Activated T-helper 1 cell treated with anti-CD3 and anti-CD28 coated beads, Interleukin-12 subunit alpha, Interleukin-12 subunit beta, Interleukin-2, Interleukin-4 antibody, amounts not matched to agents 30 ng/mL and 10 ng/mL and 1 ng/mL, durations not matched to agents 14 hours and 24 hours and 36 hours (primary cell): ENCODE data around the gene TMEM132C. TPM values are rescaled to one million over a fixed set of nuclear protein-coding genes. Genes with fewer than 3 reads are reported as not detected.

Experiments
- DNase-seq: peaks from one replicate; pipeline ENCODE4 v3.0.0; 2021; ENCODE audit warnings: low spot score
- H3K27ac Mint-ChIP-seq: one replicate; pipeline ENCODE4 v1.8.0; 2021; ENCODE audit warnings: mild to moderate bottlenecking, mixed read lengths
- H3K27me3 Mint-ChIP-seq: one replicate; pipeline ENCODE4 v1.8.0; 2022; ENCODE audit warnings: mild to moderate bottlenecking, moderate library complexity, mixed read lengths; ENCODE audit not compliant: insufficient read depth
- H3K36me3 Mint-ChIP-seq: one replicate; pipeline ENCODE4 v1.8.0; 2021; ENCODE audit warnings: low read depth, mixed read lengths
- H3K4me1 Mint-ChIP-seq: one replicate; pipeline ENCODE4 v1.8.0; 2021; ENCODE audit warnings: low read depth, mixed read lengths
- H3K4me3 Mint-ChIP-seq: one replicate; pipeline ENCODE4 v1.8.0; 2021; ENCODE audit warnings: mild to moderate bottlenecking, moderate library complexity, mixed read lengths
- H3K9me3 Mint-ChIP-seq: one replicate; pipeline ENCODE4 v1.8.0; 2021; ENCODE audit warnings: mixed read lengths
- intact Hi-C: fragments of 100-400 bp; cut with micrococcal nuclease; formaldehyde crosslinking; loops from one replicate; pipeline ENCODE4 v1.15.1; 2024
- total RNA-seq: library from RNA; stranded (reverse); gene quantifications from 2 replicates; pipeline ENCODE4 v1.2.3, GENCODE V29; 2022

TMEM132C gene
- total RNA-seq, 1 donor from 2014 or later: not detected

DNA sequence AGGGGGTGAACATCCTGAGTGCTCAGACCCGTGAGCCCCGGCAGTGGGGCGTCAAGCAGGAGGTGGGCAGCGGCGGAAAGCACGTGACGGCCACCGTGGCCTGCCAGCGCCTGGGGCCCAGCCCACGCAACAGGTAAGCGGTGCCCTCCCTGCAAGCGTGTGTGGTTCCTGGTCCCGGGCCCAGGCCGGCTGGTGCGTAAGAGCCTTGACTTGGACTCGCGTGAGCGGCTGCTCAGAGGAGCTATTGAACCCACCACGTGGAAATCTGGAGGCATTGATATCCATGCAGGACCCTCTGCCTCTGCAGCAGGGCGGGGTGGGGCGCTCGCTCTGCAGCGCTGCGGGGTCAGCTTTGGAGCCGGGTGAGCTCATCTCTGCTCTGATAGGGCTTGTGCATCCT is 277.0 kb downstream of the TMEM132C start:
- Mint-ChIP-seq H3K36me3 (no peaks in the 10 kb centered on the region), H3K4me3 (no peak overlapping the region), H3K4me1 (no peaks in the 10 kb centered on the region), H3K27ac (no peak overlapping the region), H3K27me3 (no peaks in the 10 kb centered on the region), H3K9me3 (no peaks in the 10 kb centered on the region)
- DNase-seq: no peak
- intact Hi-C loops: no loop called here

DNA sequence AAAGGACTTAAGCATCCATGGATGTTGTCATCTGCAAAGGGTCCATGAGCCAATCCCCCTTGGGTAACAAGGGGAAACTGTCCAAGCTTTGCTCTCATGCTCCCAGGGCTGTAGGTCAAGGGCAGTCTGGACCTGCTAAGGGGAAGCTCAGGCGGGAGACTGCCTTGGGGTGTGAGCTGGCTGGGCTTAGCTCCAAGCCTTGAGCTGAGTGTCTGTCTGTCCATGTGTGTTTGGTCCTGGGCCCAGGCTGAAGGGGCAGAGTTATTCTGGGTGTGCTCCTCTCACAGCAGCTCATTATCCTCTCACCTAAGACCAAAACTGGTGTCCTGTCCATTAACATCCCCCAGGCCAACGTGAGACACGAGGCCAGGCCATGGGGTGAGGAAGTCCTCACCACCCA is 282.0 kb downstream of the TMEM132C start:
- no peak overlapping the region for H3K27ac Mint-ChIP-seq
- H3K4me1 Mint-ChIP-seq: no peaks in the 10 kb centered on the region
- no peaks in the 10 kb centered on the region for H3K36me3 Mint-ChIP-seq
- DNase-seq: no peak
- no peaks in the 10 kb centered on the region for H3K27me3 Mint-ChIP-seq
- no peak overlapping the region for H3K4me3 Mint-ChIP-seq
- intact Hi-C loops: no loop called here
- no peaks in the 10 kb centered on the region for H3K9me3 Mint-ChIP-seq

DNA sequence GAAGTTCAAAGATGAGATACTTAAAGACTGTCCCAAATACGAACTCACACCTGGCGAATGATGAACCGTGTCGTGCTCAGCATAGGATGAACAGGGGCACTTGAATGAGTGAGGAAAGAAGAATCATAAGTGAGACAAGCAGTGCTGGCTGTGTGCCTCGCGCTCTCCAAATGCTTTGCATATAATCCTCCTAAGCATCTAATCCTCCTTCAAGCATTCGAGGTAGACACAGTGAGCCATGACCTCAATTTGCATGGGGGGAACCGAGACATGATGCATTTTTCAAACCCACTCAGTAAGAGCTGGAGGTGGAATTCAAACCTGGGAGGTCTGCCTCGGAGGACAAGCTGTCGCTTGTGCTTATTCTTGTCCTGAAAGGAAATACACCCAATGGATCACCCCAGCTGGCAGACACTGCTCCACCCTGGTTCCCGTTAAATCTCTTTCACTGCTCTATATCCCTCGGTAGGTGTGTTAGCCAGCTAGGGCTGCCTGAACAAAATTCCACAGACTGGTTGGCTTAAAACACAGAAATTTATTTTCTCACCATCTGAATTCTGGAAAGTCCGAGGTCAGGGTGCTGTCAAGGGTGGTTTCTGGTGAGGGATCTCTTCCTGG is 282.7 kb downstream of the TMEM132C start:
- Mint-ChIP-seq H3K27me3 (no peaks in the 10 kb centered on the region), H3K4me1 (no peaks in the 10 kb centered on the region), H3K36me3 (no peaks in the 10 kb centered on the region), H3K4me3 (no peak overlapping the region), H3K27ac (no peak overlapping the region), H3K9me3 (no peaks in the 10 kb centered on the region)
- DNase-seq: no peak
- intact Hi-C loops: no loop called here

DNA sequence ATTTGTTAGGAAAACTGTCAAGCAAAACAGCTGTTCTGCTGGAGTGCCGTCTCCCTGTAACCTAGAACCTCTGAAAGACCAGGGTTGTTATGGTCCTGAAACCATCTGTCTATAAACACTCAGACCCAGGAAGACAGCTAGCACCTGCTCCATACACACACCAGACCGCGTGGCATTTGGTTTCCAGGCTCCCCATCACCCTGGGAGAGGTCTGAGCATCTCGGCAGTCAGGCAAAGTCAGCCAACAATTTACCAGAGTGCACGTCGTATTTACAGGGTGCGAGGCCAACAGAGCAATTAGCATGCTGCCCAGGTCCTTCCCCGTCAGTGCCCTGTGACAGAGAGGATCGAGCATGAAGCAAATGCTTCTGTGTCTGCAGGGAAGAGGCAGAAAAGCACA is 284.3 kb downstream of the TMEM132C start:
- intact Hi-C loops: no loop called here
- H3K9me3 Mint-ChIP-seq: no peaks in the 10 kb centered on the region

DNA sequence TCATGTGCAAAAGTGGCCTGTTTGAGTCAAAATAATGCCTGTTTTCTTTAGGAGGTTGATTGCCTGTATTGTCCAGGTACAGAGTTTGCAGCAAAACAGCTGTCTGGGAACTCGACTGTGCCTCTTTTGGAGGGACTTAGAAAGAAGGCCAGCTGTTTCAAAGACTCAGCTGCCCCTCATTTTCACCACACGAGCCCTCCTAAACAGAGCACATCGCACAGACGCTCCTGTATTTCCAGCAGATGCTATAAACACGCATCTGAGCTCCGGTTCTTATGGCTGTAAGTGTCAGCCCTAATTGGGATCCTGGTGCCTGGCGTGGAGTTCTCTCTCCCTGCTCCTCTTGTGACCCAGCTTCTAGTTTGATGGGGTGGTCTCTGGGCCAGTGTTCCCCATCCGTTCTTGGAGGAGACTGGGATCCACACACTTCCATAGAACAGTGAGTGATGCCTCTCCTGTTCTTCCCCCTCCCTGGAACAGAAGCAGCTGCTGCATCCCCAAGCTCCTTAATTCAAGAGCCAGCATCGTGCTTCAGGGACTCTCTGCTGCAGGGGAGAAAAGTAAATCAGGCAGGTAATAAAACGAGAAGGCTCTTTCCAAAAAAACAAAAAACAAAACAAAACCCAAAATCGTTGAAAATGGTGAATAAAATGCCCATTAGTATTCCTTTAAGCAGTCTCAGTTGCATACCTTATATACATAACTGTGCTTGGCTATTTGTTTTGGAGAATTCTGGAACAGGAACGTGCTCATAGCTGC is 287.8 kb downstream of the TMEM132C start:
- Mint-ChIP-seq H3K4me1 (no peaks in the 10 kb centered on the region), H3K27me3 (no peaks in the 10 kb centered on the region), H3K27ac (no peak overlapping the region), H3K9me3 (peaks cover 13% of the 10 kb centered on the region), H3K4me3 (no peak overlapping the region), H3K36me3 (no peaks in the 10 kb centered on the region)
- intact Hi-C loops: no loop called here
- no peak for DNase-seq

More for the DNA sequence above, 284.3 kb downstream of the TMEM132C start:
- H3K27me3 Mint-ChIP-seq: no peaks in the 10 kb centered on the region
- H3K4me1 Mint-ChIP-seq: no peaks in the 10 kb centered on the region
- no peak overlapping the region for H3K27ac Mint-ChIP-seq
- no peak overlapping the region for H3K4me3 Mint-ChIP-seq
- H3K36me3 Mint-ChIP-seq: no peaks in the 10 kb centered on the region
- no peak for DNase-seq

DNA sequence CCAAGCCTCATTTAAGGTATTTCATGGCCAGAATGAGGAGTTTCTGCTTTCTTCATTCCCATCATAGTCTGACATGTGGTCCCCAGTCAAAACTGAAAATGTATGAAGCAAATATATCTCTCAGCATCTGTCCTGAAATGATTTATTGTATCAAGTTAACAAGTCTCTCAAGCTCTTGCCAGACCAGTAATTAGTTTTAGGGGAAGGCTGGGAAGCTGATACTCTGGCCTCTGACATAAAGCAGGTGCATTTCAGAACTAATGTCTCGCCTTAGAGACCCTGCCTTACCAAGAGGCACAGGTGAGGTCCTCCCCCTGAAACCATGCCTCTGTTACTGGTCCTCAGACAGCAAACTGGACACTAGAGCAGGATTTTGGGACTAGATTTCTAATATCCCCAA is 290.3 kb downstream of the TMEM132C start:
- intact Hi-C loops: no loop called here
- Mint-ChIP-seq H3K4me3 (no peak overlapping the region), H3K27ac (no peak overlapping the region), H3K27me3 (no peaks in the 10 kb centered on the region), H3K36me3 (no peaks in the 10 kb centered on the region), H3K9me3 (peaks cover 21% of the 10 kb centered on the region), H3K4me1 (no peaks in the 10 kb centered on the region)
- no peak for DNase-seq

DNA sequence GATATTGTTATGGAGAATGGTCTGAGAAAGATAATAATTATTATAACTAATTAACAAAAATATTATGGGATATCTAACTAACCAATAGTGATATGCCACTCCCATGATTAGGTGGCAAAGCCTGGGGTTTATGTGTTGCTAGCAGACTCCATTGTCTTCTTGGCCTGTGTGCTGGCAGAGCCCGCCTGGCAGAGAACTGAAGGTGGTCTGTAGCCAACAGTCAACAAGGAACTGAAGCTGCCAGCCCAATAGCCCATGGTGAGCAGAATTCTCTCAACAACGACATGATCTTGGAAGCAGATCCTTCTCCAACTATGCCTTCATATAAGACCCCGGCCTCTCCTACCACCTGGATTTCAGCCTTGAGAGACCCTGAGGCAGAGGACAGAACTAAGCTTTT is 298.0 kb downstream of the TMEM132C start:
- Mint-ChIP-seq H3K9me3 (peaks cover 10% of the 10 kb centered on the region), H3K4me3 (no peak overlapping the region), H3K27ac (no peak overlapping the region), H3K36me3 (no peaks in the 10 kb centered on the region), H3K4me1 (no peaks in the 10 kb centered on the region), H3K27me3 (no peaks in the 10 kb centered on the region)
- DNase-seq: no peak
- intact Hi-C loops: no loop called here

DNA sequence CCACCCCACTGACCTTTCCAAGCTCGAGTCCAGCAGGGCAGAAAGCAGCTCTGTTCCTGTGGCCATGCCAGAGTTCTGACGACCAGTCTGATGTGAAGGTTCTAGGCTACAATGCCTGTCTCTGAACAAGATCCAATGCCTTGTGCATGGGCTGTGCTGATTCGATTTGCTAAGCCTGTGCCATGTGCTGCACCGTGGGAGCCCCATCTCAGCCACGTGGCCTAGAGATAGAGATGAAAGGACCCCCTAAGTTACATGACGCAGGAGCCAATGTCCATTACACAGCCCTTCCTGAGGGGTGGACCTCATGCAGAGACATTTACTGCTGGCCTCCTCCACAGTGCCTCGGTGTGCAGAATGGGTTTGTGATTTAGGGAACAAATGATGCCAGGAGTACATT is 300.8 kb downstream of the TMEM132C start:
- intact Hi-C loops: no loop called here
- no peak overlapping the region for H3K27ac Mint-ChIP-seq
- H3K9me3 Mint-ChIP-seq: peaks cover 8% of the 10 kb centered on the region
- H3K36me3 Mint-ChIP-seq: no peaks in the 10 kb centered on the region
- H3K4me3 Mint-ChIP-seq: no peak overlapping the region
- H3K27me3 Mint-ChIP-seq: no peaks in the 10 kb centered on the region
- no peak for DNase-seq
- no peaks in the 10 kb centered on the region for H3K4me1 Mint-ChIP-seq

DNA sequence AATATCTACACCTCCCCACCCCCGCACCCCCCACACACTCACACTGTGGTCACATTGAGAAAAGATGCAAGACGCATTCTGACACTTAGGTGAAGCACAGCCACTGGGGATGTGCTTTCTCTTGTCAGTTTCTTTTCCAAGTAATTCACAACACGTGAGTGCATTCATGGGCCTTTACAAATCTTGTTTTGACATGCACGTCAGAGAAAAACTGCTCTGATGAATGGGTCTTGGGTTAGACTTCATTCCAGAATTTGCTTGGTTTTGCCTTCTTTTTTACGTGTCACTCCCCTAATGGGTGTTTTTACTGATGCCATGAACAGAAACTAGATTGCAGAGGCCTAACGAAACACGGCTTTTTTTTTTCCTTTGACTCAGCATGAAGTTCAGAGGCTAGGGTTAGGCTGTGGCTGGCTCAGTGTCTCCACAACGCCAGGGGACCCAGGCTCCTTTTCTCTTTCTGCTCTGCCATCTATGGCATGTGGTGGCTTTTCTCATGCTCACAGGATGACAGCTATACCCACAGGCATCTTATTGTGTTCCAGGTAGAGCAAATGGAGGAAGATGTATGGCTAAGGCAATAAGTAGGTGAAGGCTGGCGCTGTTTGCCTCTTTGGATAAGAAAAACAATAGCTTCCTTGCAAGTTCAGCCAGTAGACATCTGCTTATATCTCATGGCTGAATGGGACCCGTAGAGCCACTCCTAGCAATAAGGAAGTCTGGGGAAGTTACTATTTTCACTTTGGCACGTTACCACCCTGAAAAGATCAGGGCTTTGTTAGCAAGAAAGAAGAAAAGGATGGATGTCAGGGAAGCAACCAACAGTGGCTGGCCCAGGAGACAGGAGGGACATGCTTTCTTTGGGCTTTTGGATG is 303.5 kb downstream of the TMEM132C start:
- no peak for DNase-seq
- intact Hi-C loops: no loop called here
- no peak overlapping the region for H3K4me3 Mint-ChIP-seq
- no peak overlapping the region for H3K27ac Mint-ChIP-seq
- peaks cover 19% of the 10 kb centered on the region for H3K9me3 Mint-ChIP-seq
- no peaks in the 10 kb centered on the region for H3K27me3 Mint-ChIP-seq
- H3K4me1 Mint-ChIP-seq: no peaks in the 10 kb centered on the region
- H3K36me3 Mint-ChIP-seq: no peaks in the 10 kb centered on the region

DNA sequence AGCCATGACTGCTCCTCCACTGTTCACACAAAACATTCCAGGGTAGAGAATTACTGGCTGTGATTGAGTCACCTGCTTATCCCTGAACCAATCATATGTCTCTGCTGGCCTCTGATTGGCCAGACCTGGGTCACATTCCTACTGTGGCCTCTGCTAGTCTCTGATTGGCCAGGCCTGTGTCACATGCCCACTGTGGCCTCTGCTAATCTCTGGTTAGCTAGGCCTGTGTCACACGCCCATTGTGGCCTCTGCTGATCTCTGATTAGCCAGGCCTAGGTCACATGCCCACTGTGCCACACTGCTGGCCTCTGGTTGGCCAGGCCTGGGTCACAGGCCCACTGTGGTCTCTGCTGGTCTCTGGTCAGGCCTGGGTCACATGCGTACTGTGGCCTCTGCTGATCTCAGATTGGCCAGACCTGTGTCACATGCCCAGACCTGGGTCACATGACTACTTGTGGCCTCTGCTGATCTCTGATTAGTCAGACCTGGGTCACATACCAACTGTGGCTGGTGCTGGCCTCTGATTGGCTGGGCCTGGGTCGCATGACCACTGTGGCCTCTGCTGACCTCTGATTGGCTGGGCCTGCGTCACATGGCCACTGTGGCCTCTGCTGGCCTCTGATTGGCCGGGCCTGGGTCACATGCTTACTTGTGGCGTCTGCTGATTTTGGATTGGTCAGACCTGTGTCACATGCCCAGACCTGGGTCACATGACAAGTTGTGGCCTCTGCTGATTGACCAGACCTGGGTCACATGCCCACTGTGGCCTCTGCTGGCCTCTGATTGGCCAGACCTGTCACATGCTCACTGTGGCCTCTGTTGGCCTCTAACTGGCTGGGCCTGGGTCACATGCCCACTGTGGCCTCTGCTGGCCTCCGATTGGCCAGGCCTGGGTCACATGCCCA is 305.2 kb downstream of the TMEM132C start:
- no peak for DNase-seq
- H3K4me3 Mint-ChIP-seq: no peak overlapping the region
- no peak overlapping the region for H3K27ac Mint-ChIP-seq
- H3K27me3 Mint-ChIP-seq: no peaks in the 10 kb centered on the region
- peaks cover 19% of the 10 kb centered on the region for H3K9me3 Mint-ChIP-seq
- no peaks in the 10 kb centered on the region for H3K36me3 Mint-ChIP-seq
- H3K4me1 Mint-ChIP-seq: no peaks in the 10 kb centered on the region
- intact Hi-C loops: no loop called here

DNA sequence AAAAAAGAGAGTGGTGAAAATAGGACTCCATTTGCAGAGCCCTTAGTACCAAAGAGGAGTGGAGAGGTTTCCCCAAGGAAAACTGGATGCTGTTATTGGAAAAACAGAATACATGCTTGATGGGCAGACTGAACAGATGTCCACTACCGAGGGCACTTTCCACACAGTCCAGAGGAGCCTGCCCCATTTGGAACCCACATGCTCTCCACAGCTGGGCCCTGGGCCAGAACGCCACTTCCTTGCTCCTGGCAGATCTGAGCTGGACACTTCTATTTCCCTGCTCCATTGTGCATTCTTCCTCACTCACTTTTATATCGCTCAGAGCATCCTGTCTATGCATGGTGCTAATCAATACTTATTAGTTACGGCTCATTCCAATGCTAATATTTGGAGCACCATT is 306.9 kb downstream of the TMEM132C start:
- Mint-ChIP-seq H3K36me3 (no peaks in the 10 kb centered on the region), H3K27ac (no peak overlapping the region)
- intact Hi-C loops: no loop called here

DNA sequence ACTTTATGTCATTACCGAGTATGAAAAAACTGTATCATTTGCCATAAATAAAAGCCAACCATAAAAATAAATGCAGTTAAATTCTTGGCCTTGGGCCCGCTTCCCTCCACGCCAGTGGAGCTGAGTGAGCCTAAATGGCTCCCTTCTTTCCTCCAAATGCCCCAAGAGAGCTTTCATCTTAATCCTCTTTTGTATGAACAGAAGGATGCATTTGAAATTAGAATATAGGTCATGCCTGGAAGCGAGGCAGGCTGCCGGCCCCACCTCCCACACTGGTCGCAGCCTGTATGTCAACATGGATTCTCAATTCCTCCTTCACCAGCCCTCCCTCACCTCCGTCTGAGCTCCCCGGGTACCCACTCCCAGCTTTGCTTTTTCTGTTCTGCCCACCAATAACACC is 311.1 kb downstream of the TMEM132C start:
- Mint-ChIP-seq H3K27me3 (no peaks in the 10 kb centered on the region), H3K27ac (no peak overlapping the region), H3K4me1 (no peaks in the 10 kb centered on the region), H3K36me3 (no peaks in the 10 kb centered on the region), H3K4me3 (no peak overlapping the region), H3K9me3 (peaks cover 29% of the 10 kb centered on the region)
- intact Hi-C loops: no loop called here
- no peak for DNase-seq

More for the DNA sequence above, 306.9 kb downstream of the TMEM132C start:
- Mint-ChIP-seq H3K4me1 (no peaks in the 10 kb centered on the region), H3K4me3 (no peak overlapping the region), H3K9me3 (peaks cover 26% of the 10 kb centered on the region), H3K27me3 (no peaks in the 10 kb centered on the region)
- DNase-seq: no peak
